NCI-H128 (cell line): Measurements from ENCODE around the gene KCNJ3.

Source experiments
- DNase-seq: peaks from one replicate; lab custom pipeline; 2025; ENCODE audit not compliant: unreplicated experiment; lab: John Stamatoyannopoulos, UW

The KCNJ3 gene

GRCh38 chr2:154706660-154707059, 8.2 kb downstream of the KCNJ3 start:
- DNase-seq = no peak

GRCh38 chr2:154707994-154708575, 9.6 kb downstream of the KCNJ3 start:
- DNase-seq = no peak

- no peak for DNase-seq
Observed at GRCh38 chr2:154709215-154709614, 10.7 kb downstream of the KCNJ3 start.

- no peak for DNase-seq
Observed at GRCh38 chr2:154710078-154710477, 11.6 kb downstream of the KCNJ3 start.

- DNase-seq = no peak
Observed at GRCh38 chr2:154710685-154711084, 12.2 kb downstream of the KCNJ3 start.

- no peak for DNase-seq
Observed at GRCh38 chr2:154713675-154714074, 15.2 kb downstream of the KCNJ3 start.

- DNase-seq = no peak
Observed at GRCh38 chr2:154720651-154721050, 22.2 kb downstream of the KCNJ3 start.

- no peak for DNase-seq
Observed at GRCh38 chr2:154724194-154724797, 25.8 kb downstream of the KCNJ3 start.

- DNase-seq = no peak
Observed at GRCh38 chr2:154740361-154740760, 41.9 kb downstream of the KCNJ3 start.

- DNase-seq = no peak
Observed at GRCh38 chr2:154758871-154759270, 60.4 kb downstream of the KCNJ3 start.

GRCh38 chr2:154762638-154763037, 64.1 kb downstream of the KCNJ3 start:
- DNase-seq = no peak

GRCh38 chr2:154771664-154772284, 73.3 kb downstream of the KCNJ3 start:
- no peak for DNase-seq

- no peak for DNase-seq
Observed at GRCh38 chr2:154776825-154777224, 78.3 kb downstream of the KCNJ3 start.

GRCh38 chr2:154794406-154794805, 95.9 kb downstream of the KCNJ3 start:
- no peak for DNase-seq

GRCh38 chr2:154795651-154796050, 97.2 kb downstream of the KCNJ3 start:
- DNase-seq = no peak

GRCh38 chr2:154804451-154804850, 106.0 kb downstream of the KCNJ3 start:
- no peak for DNase-seq

- no peak for DNase-seq
Observed at GRCh38 chr2:154813636-154814035, 115.1 kb downstream of the KCNJ3 start.

- no peak for DNase-seq
Observed at GRCh38 chr2:154814856-154815255, 116.4 kb downstream of the KCNJ3 start.

- DNase-seq = no peak
Observed at GRCh38 chr2:154825358-154825757, 126.9 kb downstream of the KCNJ3 start.

- no peak for DNase-seq
Observed at GRCh38 chr2:154826827-154827226, 128.3 kb downstream of the KCNJ3 start.

GRCh38 chr2:154827286-154827685, 128.8 kb downstream of the KCNJ3 start:
- no peak for DNase-seq

GRCh38 chr2:154832711-154833110, 134.2 kb downstream of the KCNJ3 start:
- DNase-seq = no peak

- no peak for DNase-seq
Observed at GRCh38 chr2:154836632-154837031, 138.1 kb downstream of the KCNJ3 start.
